BE2C (cell line): ENCODE data around the gene TMEM182.

Experiments used
- DNase-seq: peaks from one replicate; pipeline ENCODE4 v3.0.0-alpha.2; 2020
- H3K27me3 ChIP-seq: fragments of 250-450 bp; sonication (Bioruptor Pico); 2 replicates; pipeline ENCODE4 v1.5.1; 2020; ENCODE audit warnings: mild to moderate bottlenecking
- H3K36me3 ChIP-seq: fragments of 250-450 bp; sonication (Bioruptor Pico); 2 replicates; pipeline ENCODE4 v1.5.1; 2020; ENCODE audit warnings: mild to moderate bottlenecking
- H3K4me1 ChIP-seq: fragments of 250-450 bp; sonication (Bioruptor Pico); 2 replicates; pipeline ENCODE4 v1.5.1; 2020
- H3K4me3 ChIP-seq: 2 replicates; pipeline ENCODE4 v1.5.1; 2011; ENCODE audit warnings: low read depth, low read length
- H3K9me3 ChIP-seq: fragments of 250-450 bp; sonication (Bioruptor Pico); 2 replicates; pipeline ENCODE4 v1.5.1; 2020
- CTCF ChIP-seq: IDR thresholded peaks from 2 replicates; pipeline ENCODE4 v1.5.1; 2012; ENCODE audit warnings: mild to moderate bottlenecking, low read depth, low read length

Gene TMEM182

GRCh38 chr2:102809291-102810189 is 47.7 kb downstream of the TMEM182 start:
- H3K27me3 ChIP-seq: no peaks in the 10 kb centered on the region
- no peak for DNase-seq
- TF ChIP-seq CTCF: no peak
- no peaks in the 10 kb centered on the region for H3K4me1 ChIP-seq
- no peaks in the 10 kb centered on the region for H3K36me3 ChIP-seq
- no peak overlapping the region for H3K4me3 ChIP-seq
- H3K9me3 ChIP-seq: no peaks in the 10 kb centered on the region

GRCh38 chr2:102815285-102815684 is 53.5 kb downstream of the TMEM182 start:
- no peak for TF ChIP-seq CTCF
- Histone ChIP-seq H3K36me3 (no peaks in the 10 kb centered on the region), H3K4me1 (no peaks in the 10 kb centered on the region), H3K9me3 (no peaks in the 10 kb centered on the region), H3K27me3 (no peaks in the 10 kb centered on the region), H3K4me3 (no peak overlapping the region)
- DNase-seq: no peak

GRCh38 chr2:102826904-102827303 is 65.1 kb downstream of the TMEM182 start:
- Histone ChIP-seq H3K36me3 (no peaks in the 10 kb centered on the region), H3K27me3 (no peaks in the 10 kb centered on the region), H3K4me1 (0 out of 2 replicates have a peak, but pooled peaks cover 3% of the 10 kb centered on the region), H3K4me3 (no peak overlapping the region), H3K9me3 (no peaks in the 10 kb centered on the region)
- no peak for TF ChIP-seq CTCF
- peak; percentile 48 for DNase-seq

- no peak for DNase-seq
- no peak for TF ChIP-seq CTCF
- Histone ChIP-seq H3K4me1 (no peaks in the 10 kb centered on the region), H3K9me3 (no peaks in the 10 kb centered on the region), H3K36me3 (no peaks in the 10 kb centered on the region), H3K4me3 (no peak overlapping the region), H3K27me3 (no peaks in the 10 kb centered on the region)
Observed at GRCh38 chr2:102832789-102833188, 71.0 kb downstream of the TMEM182 start.

- no peaks in the 10 kb centered on the region for H3K9me3 ChIP-seq
- TF ChIP-seq CTCF: no peak
- no peak for DNase-seq
- no peaks in the 10 kb centered on the region for H3K27me3 ChIP-seq
- H3K4me1 ChIP-seq: no peaks in the 10 kb centered on the region
- H3K4me3 ChIP-seq: no peak overlapping the region
- no peaks in the 10 kb centered on the region for H3K36me3 ChIP-seq
Observed at GRCh38 chr2:102834523-102835273, 72.9 kb downstream of the TMEM182 start.
